Measurements from ENCODE around the gene ARIH2.

The ARIH2 gene

GRCh38 chr3:48881006-48881405 lies 37.6 kb upstream of the ARIH2 start:
- TF ChIP-seq CEBPB (IDR thresholded peaks at IDR 0.05) (no peak), NFIC (IDR thresholded peaks at IDR 0.05) (no peak), ZBTB7A (IDR thresholded peaks at IDR 0.05; ENCODE audit: low read depth) (no peak), YY1 (IDR thresholded peaks at IDR 0.05; ENCODE audit: low read depth) (no peak), FOXM1 (IDR thresholded peaks at IDR 0.05; ENCODE audit: borderline replicate concordance, low read depth) (no peak), EGR1 (IDR thresholded peaks at IDR 0.05) (no peak), EP300 (IDR thresholded peaks at IDR 0.05; ENCODE audit: borderline replicate concordance) (no peak), CREB1 (IDR thresholded peaks at IDR 0.05; ENCODE audit: low read depth) (no peak), REST (IDR thresholded peaks at IDR 0.05; ENCODE audit: low read depth) (no peak)
- TF ChIP-seq, protein P1, sequence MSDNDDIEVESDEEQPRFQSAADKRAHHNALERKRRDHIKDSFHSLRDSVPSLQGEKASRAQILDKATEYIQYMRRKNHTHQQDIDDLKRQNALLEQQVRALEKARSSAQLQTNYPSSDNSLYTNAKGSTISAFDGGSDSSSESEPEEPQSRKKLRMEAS (IDR thresholded peaks at IDR 0.05) = no peak

DNA sequence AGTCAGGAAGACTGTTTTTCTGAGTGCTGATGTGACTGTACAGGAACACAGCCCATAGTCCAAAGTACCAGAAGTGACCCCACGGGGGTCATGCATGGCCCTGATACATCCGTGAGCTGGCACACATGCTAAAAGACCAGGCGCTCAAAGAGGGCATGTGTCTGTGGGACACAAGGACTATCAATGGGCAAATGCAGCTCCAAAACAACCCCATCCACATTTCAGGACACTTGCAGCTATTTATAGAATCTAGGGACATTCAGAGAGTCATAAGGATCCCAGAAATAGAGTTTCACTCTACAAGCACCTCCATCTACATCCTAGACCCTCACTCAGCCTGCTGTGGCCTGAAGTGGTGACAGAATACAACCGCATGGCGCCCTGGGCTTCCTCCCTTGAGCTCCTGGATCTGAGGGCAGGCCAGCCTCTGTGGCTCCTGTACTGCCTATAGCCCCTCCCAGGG lies 37.0 kb upstream of the ARIH2 start:
- TF ChIP-seq EP300 (IDR thresholded peaks at IDR 0.05; ENCODE audit: borderline replicate concordance) = no peak
- TF ChIP-seq, protein P1 (IDR thresholded peaks at IDR 0.05) = no peak
- no peak for TF ChIP-seq NFIC (IDR thresholded peaks at IDR 0.05)
- TF ChIP-seq CEBPB (IDR thresholded peaks at IDR 0.05) = no peak
- no peak for TF ChIP-seq REST (IDR thresholded peaks at IDR 0.05; ENCODE audit: low read depth)
- no peak for TF ChIP-seq TCF12 (IDR thresholded peaks at IDR 0.05; ENCODE audit: low read depth)
- no peak for TF ChIP-seq CREB1 (IDR thresholded peaks at IDR 0.05; ENCODE audit: low read depth)
- TF ChIP-seq EGR1 (IDR thresholded peaks at IDR 0.05) = no peak
- TF ChIP-seq TAF1 (IDR thresholded peaks at IDR 0.05; ENCODE audit: low read depth) = no peak
- no peak for TF ChIP-seq YY1 (IDR thresholded peaks at IDR 0.05; ENCODE audit: low read depth)
- no peak for TF ChIP-seq TEAD4 (IDR thresholded peaks at IDR 0.05)
- TF ChIP-seq ZBTB7A (IDR thresholded peaks at IDR 0.05; ENCODE audit: low read depth) = no peak
- TF ChIP-seq RAD21 (IDR thresholded peaks at IDR 0.05; ENCODE audit: low read depth) = no peak

DNA sequence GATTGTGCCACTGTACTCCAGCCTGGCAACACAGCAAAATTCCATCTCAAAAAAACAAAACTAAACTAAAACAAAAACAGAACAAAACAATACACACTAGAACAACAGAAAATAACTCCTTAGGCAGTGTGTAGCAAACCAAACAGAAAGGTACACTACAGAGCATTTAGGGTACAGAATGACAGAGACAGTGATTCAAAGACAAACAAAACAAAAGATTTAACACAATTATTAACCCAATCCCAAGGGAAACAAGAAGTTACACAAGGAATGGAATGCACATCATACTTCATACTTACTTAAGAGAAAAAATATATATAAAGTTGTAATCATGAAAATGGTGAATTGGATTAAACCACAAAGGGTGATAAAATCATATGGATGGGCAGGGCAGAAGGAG lies 32.9 kb upstream of the ARIH2 start:
- TF ChIP-seq RAD21 (IDR thresholded peaks at IDR 0.05; ENCODE audit: low read depth) (no peak), CREB1 (IDR thresholded peaks at IDR 0.05; ENCODE audit: low read depth) (no peak), ZBTB7A (IDR thresholded peaks at IDR 0.05; ENCODE audit: low read depth) (no peak), EGR1 (IDR thresholded peaks at IDR 0.05) (no peak), TCF12 (IDR thresholded peaks at IDR 0.05; ENCODE audit: low read depth) (no peak), NFIC (IDR thresholded peaks at IDR 0.05) (no peak), YY1 (IDR thresholded peaks at IDR 0.05; ENCODE audit: low read depth) (no peak), TEAD4 (IDR thresholded peaks at IDR 0.05) (no peak), EP300 (IDR thresholded peaks at IDR 0.05; ENCODE audit: borderline replicate concordance) (no peak), TAF1 (IDR thresholded peaks at IDR 0.05; ENCODE audit: low read depth) (no peak), REST (IDR thresholded peaks at IDR 0.05; ENCODE audit: low read depth) (no peak), CEBPB (IDR thresholded peaks at IDR 0.05) (no peak), FOXM1 (IDR thresholded peaks at IDR 0.05; ENCODE audit: borderline replicate concordance, low read depth) (no peak)
- TF ChIP-seq, protein P2, sequence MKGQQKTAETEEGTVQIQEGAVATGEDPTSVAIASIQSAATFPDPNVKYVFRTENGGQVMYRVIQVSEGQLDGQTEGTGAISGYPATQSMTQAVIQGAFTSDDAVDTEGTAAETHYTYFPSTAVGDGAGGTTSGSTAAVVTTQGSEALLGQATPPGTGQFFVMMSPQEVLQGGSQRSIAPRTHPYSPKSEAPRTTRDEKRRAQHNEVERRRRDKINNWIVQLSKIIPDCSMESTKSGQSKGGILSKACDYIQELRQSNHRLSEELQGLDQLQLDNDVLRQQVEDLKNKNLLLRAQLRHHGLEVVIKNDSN (IDR thresholded peaks at IDR 0.05) = no peak
- TF ChIP-seq, protein P1 (IDR thresholded peaks at IDR 0.05) = no peak

- TF ChIP-seq YY1 (IDR thresholded peaks at IDR 0.05; ENCODE audit: low read depth) (no peak), CREB1 (IDR thresholded peaks at IDR 0.05; ENCODE audit: low read depth) (no peak), REST (IDR thresholded peaks at IDR 0.05; ENCODE audit: low read depth) (no peak)
Measured at GRCh38 chr3:48891606-48892005, 27.0 kb upstream of the ARIH2 start.

All from Ishikawa (cell line).